Thyroid gland (tissue), 4 donors: ENCODE results near the gene RLF.

Experiments used
- CTCF ChIP-seq, 6 experiments: fragments of 200-600 bp in 3 of 6; fragments of 450-650 bp in 3 of 6; sonication (generic) in 3 of 6; IDR thresholded peaks; one replicate each; pipeline ENCODE4 v1.5.1; 2016 to 2019; ENCODE audit warnings: antibody characterized with exemption in 6 of 6, mild to moderate bottlenecking in 2 of 6, inconsistent platforms in 1 of 6, moderate library complexity in 1 of 6
- POLR2A ChIP-seq, 2 donors: fragments of 450-650 bp; IDR thresholded peaks; one replicate each; pipeline ENCODE4 v1.6.1; 2017; ENCODE audit warnings: antibody characterized with exemption in 2 of 2, mild to moderate bottlenecking in 2 of 2, moderate library complexity in 1 of 2

DNA sequence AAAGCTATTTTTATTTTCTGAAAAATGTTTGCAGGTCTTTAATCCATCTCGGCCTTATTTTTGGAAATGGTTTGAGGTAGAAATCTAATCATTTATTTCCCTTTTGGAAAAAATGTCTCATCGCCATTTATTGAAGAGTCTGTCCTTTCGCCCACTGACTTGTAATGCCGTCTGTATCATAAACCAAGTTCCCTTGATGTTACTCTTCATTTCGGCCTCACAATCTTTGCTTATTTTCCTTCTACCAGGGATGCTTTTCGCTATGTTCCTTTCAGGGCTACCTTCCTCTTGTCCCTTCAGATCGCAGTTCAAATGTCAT lies 422 bp upstream of the RLF start:
- TF ChIP-seq CTCF (IDR thresholded peaks at IDR 0.05), result peak in 1 of 6 experiments; percentile 12
- no peak for TF ChIP-seq POLR2A (IDR thresholded peaks at IDR 0.05)
